Neural cell (in vitro differentiated cells): ENCODE data around the gene REPIN1. TPM values are rescaled to one million over a fixed set of nuclear protein-coding genes. Genes with fewer than 3 reads are reported as not detected.
"Not testable (repeated sequence)": the region's sequence is repeated elsewhere in the genome, so short reads cannot be mapped to it uniquely, and the experiment has no call there.

Experiments
- H2AFZ ChIP-seq: fragments of 200-600, 300-800 bp; sonication (generic), shearing (Covaris generic); 2 replicates; pipeline ENCODE4 v1.6.0; 2014; ENCODE audit warnings: low read depth, mild to moderate bottlenecking, antibody characterized with exemption, low read length, moderate library complexity
- H3F3A ChIP-seq: fragments of 200-600 bp; shearing (Covaris generic); 2 replicates; pipeline ENCODE4 v1.6.1; 2016; ENCODE audit warnings: mild to moderate bottlenecking, moderate library complexity, mixed read lengths, antibody characterized with exemption, low read length; ENCODE audit not compliant: insufficient read depth, poor library complexity, severe bottlenecking
- H3K27ac ChIP-seq: fragments of 200-600, 300-800 bp; sonication (generic), shearing (Covaris generic); 2 replicates; pipeline ENCODE4 v1.5.1; 2014; ENCODE audit warnings: mild to moderate bottlenecking, low read length, moderate library complexity
- H3K27me3 ChIP-seq: fragments of 300-800, 200-600 bp; sonication (generic), shearing (Covaris generic); 2 replicates; pipeline ENCODE4 v1.6.0; 2014; ENCODE audit warnings: mild to moderate bottlenecking, low read depth, low read length, moderate library complexity; ENCODE audit not compliant: insufficient read depth
- H3K36me3 ChIP-seq: fragments of 300-800, 200-600 bp; sonication (generic), shearing (Covaris generic); 2 replicates; pipeline ENCODE4 v1.5.1; 2014; ENCODE audit warnings: mild to moderate bottlenecking, antibody characterized with exemption, low read length, moderate library complexity; ENCODE audit not compliant: insufficient read depth
- H3K4me2 ChIP-seq: fragments of 300-800, 200-600 bp; sonication (generic), shearing (Covaris generic); 2 replicates; pipeline ENCODE4 v1.6.0; 2014; ENCODE audit warnings: mild to moderate bottlenecking, low read length
- H3K4me3 ChIP-seq: fragments of 300-800, 200-600 bp; sonication (generic), shearing (Covaris generic); 2 replicates; pipeline ENCODE4 v1.5.1; 2014; ENCODE audit warnings: mild to moderate bottlenecking, low read length, moderate library complexity
- H3K79me2 ChIP-seq: fragments of 200-600 bp; shearing (Covaris generic); replicated peaks from 2 replicates; pipeline ENCODE4 v1.6.0; 2014; ENCODE audit warnings: mild to moderate bottlenecking, low read length, moderate library complexity; ENCODE audit not compliant: insufficient read depth
- H3K9ac ChIP-seq: fragments of 300-800, 200-600 bp; sonication (generic), shearing (Covaris generic); 2 replicates; pipeline ENCODE4 v1.6.1; 2016; ENCODE audit warnings: mild to moderate bottlenecking, low read length, mixed read lengths
- H3K9me2 ChIP-seq: fragments of 200-600 bp; shearing (Covaris generic); 2 replicates; pipeline ENCODE4 v1.6.1; 2016; ENCODE audit warnings: mild to moderate bottlenecking, low read length, mixed read lengths; ENCODE audit not compliant: insufficient read depth
- H3K9me3 ChIP-seq: fragments of 200-600, 300-800 bp; sonication (generic), shearing (Covaris generic); 2 replicates; pipeline ENCODE4 v1.6.1; 2016; ENCODE audit warnings: mild to moderate bottlenecking, mixed run types, low read length, moderate library complexity, mixed read lengths
- H4K20me1 ChIP-seq: fragments of 200-600 bp; shearing (Covaris generic); 2 replicates; pipeline ENCODE4 v1.6.1; 2016; ENCODE audit warnings: mild to moderate bottlenecking, mixed run types; ENCODE audit not compliant: insufficient read depth
- CTCF ChIP-seq: fragments of 450-650 bp; IDR thresholded peaks from 2 replicates; pipeline ENCODE4 v1.5.1; 2014; ENCODE audit warnings: antibody characterized with exemption, mild to moderate bottlenecking, moderate library complexity; ENCODE audit not compliant: poor library complexity, severe bottlenecking
- EP300 ChIP-seq: fragments of 450-650 bp; conservative IDR thresholded peaks from 2 replicates; pipeline ENCODE4 v1.6.1; 2014; ENCODE audit warnings: antibody characterized with exemption, mild to moderate bottlenecking, moderate library complexity; ENCODE audit not compliant: poor library complexity, severe bottlenecking
- EZH2 ChIP-seq: fragments of 200-600, 300-800 bp; shearing (Covaris generic), sonication (generic); IDR thresholded peaks from 2 replicates; pipeline ENCODE4 v1.6.1; 2014; ENCODE audit warnings: antibody characterized with exemption, low read length, borderline replicate concordance, mild to moderate bottlenecking; ENCODE audit not compliant: insufficient read depth, poor library complexity, severe bottlenecking
- MXI1 ChIP-seq: fragments of 450-650 bp; conservative IDR thresholded peaks from 2 replicates; pipeline ENCODE4 v1.6.1; 2014; ENCODE audit warnings: antibody characterized with exemption, mild to moderate bottlenecking; ENCODE audit not compliant: poor library complexity, severe bottlenecking
- POLR2AphosphoS5 ChIP-seq: IDR thresholded peaks from 2 replicates; pipeline ENCODE4 v1.6.1; 2012
- RAD21 ChIP-seq: fragments of 450-650 bp; conservative IDR thresholded peaks from 2 replicates; pipeline ENCODE4 v1.6.1; 2014; ENCODE audit warnings: antibody characterized with exemption, mild to moderate bottlenecking, moderate library complexity
- REST ChIP-seq: IDR thresholded peaks from 2 replicates; pipeline ENCODE4 v1.6.1; 2012; ENCODE audit warnings: borderline replicate concordance
- SMC3 ChIP-seq: fragments of 450-650 bp; conservative IDR thresholded peaks from 2 replicates; pipeline ENCODE4 v1.6.1; 2014; ENCODE audit warnings: antibody characterized with exemption, mild to moderate bottlenecking, moderate library complexity; ENCODE audit not compliant: poor library complexity
- TAF1 ChIP-seq: IDR thresholded peaks from 2 replicates; pipeline ENCODE4 v1.6.1; 2012; ENCODE audit warnings: low read depth
- polyA plus RNA-seq: library from polyadenylated mRNA; depleted of rRNA; stranded (reverse); fragments of >200 nt; gene quantifications from 2 replicates; pipeline ENCODE4 v1.2.3, GENCODE V29; 2014

Gene REPIN1
- polyA plus RNA-seq, 1 donor from 2014 or later: 95.5 TPM

- H3K4me3 ChIP-seq: peak overlapping the region; percentile 54
- TF ChIP-seq CTCF (no peak), POLR2AphosphoS5 (no peak), RAD21 (no peak), SMC3 (no peak), EP300 (no peak), MXI1 (no peak), EZH2 (no peak), TAF1 (no peak), REST (no peak)
- H3K79me2 ChIP-seq: peaks cover 55% of the 10 kb centered on the region
Measured at GRCh38 chr7:150384406-150385301, 16.0 kb downstream of the REPIN1 start.

GRCh38 chr7:150385302-150385723 lies 16.7 kb downstream of the REPIN1 start:
- Histone ChIP-seq H4K20me1 (no peaks in the 10 kb centered on the region), H3K27ac (no peak overlapping the region), H3K9me3 (no peaks in the 10 kb centered on the region), H3K9me2 (no peaks in the 10 kb centered on the region), H3K27me3 (no peaks in the 10 kb centered on the region), H3K79me2 (peaks cover 48% of the 10 kb centered on the region), H3K36me3 (peaks cover 4% of the 10 kb centered on the region), H2AFZ (no peak overlapping the region), H3F3A (no peaks in the 10 kb centered on the region), H3K4me3 (no peak overlapping the region), H3K4me2 (no peak overlapping the region), H3K9ac (no peak overlapping the region)
- TF ChIP-seq RAD21 (no peak), CTCF (no peak), EP300 (no peak), EZH2 (no peak), SMC3 (no peak), TAF1 (no peak), POLR2AphosphoS5 (no peak)

More at GRCh38 chr7:150384406-150385301, 16.0 kb downstream of the REPIN1 start:
- Histone ChIP-seq H3K27me3 (no peaks in the 10 kb centered on the region), H3K9me3 (no peaks in the 10 kb centered on the region), H3F3A (no peaks in the 10 kb centered on the region), H3K9ac (peak overlapping the region; percentile 51), H3K36me3 (no peaks in the 10 kb centered on the region), H3K9me2 (no peaks in the 10 kb centered on the region), H4K20me1 (no peaks in the 10 kb centered on the region), H3K4me2 (peak overlapping the region; percentile 30), H2AFZ (no peak overlapping the region), H3K27ac (peak overlapping the region; percentile 61)

- H3K27me3 ChIP-seq, H3K9ac ChIP-seq, H3K27ac ChIP-seq, H3K9me2 ChIP-seq, H3K4me2 ChIP-seq, H4K20me1 ChIP-seq, H3K4me3 ChIP-seq, H3K36me3 ChIP-seq, H2AFZ ChIP-seq, H3K9me3 ChIP-seq, H3F3A ChIP-seq: not testable (repeated sequence)
- H3K79me2 ChIP-seq: peaks cover 42% of the 10 kb centered on the region
Measured at GRCh38 chr7:150385884-150386283, 17.3 kb downstream of the REPIN1 start.
